ENCODE results near the gene KCNIP4. TPM values are rescaled to one million over a fixed set of nuclear protein-coding genes. Genes with fewer than 3 reads are reported as not detected.

KCNIP4 gene
- total RNA-seq, 1 donor from 2014 or later: not detected

- no peak overlapping the region for H3K4me3 Mint-ChIP-seq (ENCODE audit: unreplicated experiment)
- H3K9me3 Mint-ChIP-seq (ENCODE audit: low read depth): peaks cover 5% of the 10 kb centered on the region
- H3K4me1 Mint-ChIP-seq (ENCODE audit: low read depth): no peaks in the 10 kb centered on the region
- no peaks in the 10 kb centered on the region for H3K36me3 Mint-ChIP-seq (ENCODE audit: low read depth)
- DNase-seq (ENCODE audit: low spot score): no peak
- peaks cover 4% of the 10 kb centered on the region for H3K27me3 Mint-ChIP-seq (ENCODE audit: low read depth)
- no peak for TF ChIP-seq CTCF (IDR thresholded peaks at IDR 0.05)
- H3K27ac Mint-ChIP-seq (ENCODE audit: unreplicated experiment): no peak overlapping the region
Observed at GRCh38 chr4:20916106-20916505, 1032.5 kb downstream of the KCNIP4 start.

DNA sequence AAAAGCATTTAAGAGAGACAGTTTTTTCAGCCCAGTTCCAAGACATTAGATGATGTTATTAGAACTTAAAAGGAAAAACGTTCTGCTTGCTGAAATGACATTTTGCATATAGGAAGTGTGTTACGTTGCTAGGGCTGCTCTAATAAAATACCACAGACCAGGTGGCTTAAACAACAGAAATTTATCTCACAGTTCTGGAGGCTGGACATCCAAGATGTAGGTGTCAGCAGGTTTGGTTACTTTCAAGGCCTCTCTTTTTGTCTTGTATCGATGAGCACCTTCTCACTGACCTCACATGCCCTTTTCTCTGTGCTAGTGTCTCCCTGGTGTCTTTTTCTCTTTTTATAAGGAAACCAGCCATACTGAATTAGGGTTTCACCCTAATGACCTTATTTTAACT is 1043.6 kb downstream of the KCNIP4 start:
- no peak overlapping the region for H3K27ac Mint-ChIP-seq (ENCODE audit: unreplicated experiment)
- peaks cover 9% of the 10 kb centered on the region for H3K27me3 Mint-ChIP-seq (ENCODE audit: low read depth)
- no peak for DNase-seq (ENCODE audit: low spot score)
- no peaks in the 10 kb centered on the region for H3K4me1 Mint-ChIP-seq (ENCODE audit: low read depth)
- no peaks in the 10 kb centered on the region for H3K36me3 Mint-ChIP-seq (ENCODE audit: low read depth)
- no peaks in the 10 kb centered on the region for H3K9me3 Mint-ChIP-seq (ENCODE audit: low read depth)
- TF ChIP-seq CTCF (IDR thresholded peaks at IDR 0.05): no peak
- no peak overlapping the region for H3K4me3 Mint-ChIP-seq (ENCODE audit: unreplicated experiment)

- Mint-ChIP-seq H3K4me3 (ENCODE audit: unreplicated experiment) (no peak overlapping the region), H3K4me1 (ENCODE audit: low read depth) (no peaks in the 10 kb centered on the region), H3K27me3 (ENCODE audit: low read depth) (peaks cover 9% of the 10 kb centered on the region), H3K9me3 (ENCODE audit: low read depth) (no peaks in the 10 kb centered on the region), H3K27ac (ENCODE audit: unreplicated experiment) (no peak overlapping the region), H3K36me3 (ENCODE audit: low read depth) (no peaks in the 10 kb centered on the region)
- DNase-seq (ENCODE audit: low spot score): no peak
- no peak for TF ChIP-seq CTCF (IDR thresholded peaks at IDR 0.05)
Observed at GRCh38 chr4:20901851-20902250, 1046.7 kb downstream of the KCNIP4 start.

DNA sequence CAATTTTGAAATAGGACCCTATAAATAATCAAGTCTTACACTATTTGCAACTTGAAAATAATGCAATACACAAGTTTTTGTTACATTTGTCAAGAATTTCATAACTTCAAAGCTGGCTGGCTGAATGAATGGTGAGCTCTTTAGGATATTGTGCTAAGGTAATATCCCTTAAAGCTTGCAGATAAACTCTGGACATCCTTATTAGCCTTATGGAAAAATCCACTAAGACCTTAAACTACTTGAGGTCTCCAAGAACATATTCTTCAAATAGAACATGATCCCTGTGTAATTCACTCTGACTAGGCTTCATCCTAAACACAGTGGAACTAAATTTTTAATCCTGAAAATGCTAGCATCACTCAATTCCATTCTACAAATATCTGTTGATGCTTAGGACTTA is 1049.0 kb downstream of the KCNIP4 start:
- H3K9me3 Mint-ChIP-seq (ENCODE audit: low read depth): no peaks in the 10 kb centered on the region
- no peaks in the 10 kb centered on the region for H3K4me1 Mint-ChIP-seq (ENCODE audit: low read depth)
- no peak for DNase-seq (ENCODE audit: low spot score)
- H3K4me3 Mint-ChIP-seq (ENCODE audit: unreplicated experiment): no peak overlapping the region
- H3K27ac Mint-ChIP-seq (ENCODE audit: unreplicated experiment): no peak overlapping the region
- H3K36me3 Mint-ChIP-seq (ENCODE audit: low read depth): no peaks in the 10 kb centered on the region
- TF ChIP-seq CTCF (IDR thresholded peaks at IDR 0.05): no peak
- H3K27me3 Mint-ChIP-seq (ENCODE audit: low read depth): peaks cover 3% of the 10 kb centered on the region

- Mint-ChIP-seq H3K4me3 (ENCODE audit: unreplicated experiment) (no peak overlapping the region), H3K27ac (ENCODE audit: unreplicated experiment) (no peak overlapping the region), H3K9me3 (ENCODE audit: low read depth) (no peaks in the 10 kb centered on the region), H3K27me3 (ENCODE audit: low read depth) (peaks cover 2% of the 10 kb centered on the region), H3K36me3 (ENCODE audit: low read depth) (no peaks in the 10 kb centered on the region), H3K4me1 (ENCODE audit: low read depth) (no peaks in the 10 kb centered on the region)
- no peak for DNase-seq (ENCODE audit: low spot score)
- no peak for TF ChIP-seq CTCF (IDR thresholded peaks at IDR 0.05)
Observed at GRCh38 chr4:20895988-20896387, 1052.6 kb downstream of the KCNIP4 start.
